ENCODE results near the gene TLCD3A.
"Not testable (repeated sequence)": the region's sequence is repeated elsewhere in the genome, so short reads cannot be mapped to it uniquely, and the experiment has no call there.

TLCD3A gene

GRCh38 chr17:745406-745805 lies 13.0 kb downstream of the TLCD3A start:
- WGBS (ENCODE audit: extremely low coverage, insufficient coverage, low lambda C conversion rate): no CpG with 5 or more reads among the region's 11 CpGs
- Histone ChIP-seq H3K79me1 (ENCODE audit: low read length) (peaks cover 23% of the 10 kb centered on the region), H3K4me3 (ENCODE audit: low read length) (no peak overlapping the region)

GRCh38 chr17:746181-746580 lies 13.8 kb downstream of the TLCD3A start:
- H2BK15ac ChIP-seq (replicated peaks; ENCODE audit: low read depth): no peak overlapping the region
- H2AK5ac ChIP-seq (ENCODE audit: low read length): no peak overlapping the region
- H3K4me2 ChIP-seq (ENCODE audit: low read length): no peak overlapping the region
- no peak overlapping the region for H3K23ac ChIP-seq (ENCODE audit: low read length)
- H3K9ac ChIP-seq (ENCODE audit: low read length): no peak overlapping the region
- no peak overlapping the region for H2BK5ac ChIP-seq (ENCODE audit: low read length)
- H2BK120ac ChIP-seq (ENCODE audit: low read depth, low read length): no peak overlapping the region
- H3K36me3 ChIP-seq (ENCODE audit: control insufficient read depth, insufficient read depth, low read length): peaks cover 20% of the 10 kb centered on the region
- WGBS (ENCODE audit: extremely low coverage, insufficient coverage, low lambda C conversion rate): no CpG with 5 or more reads among the region's 9 CpGs
- H4K5ac ChIP-seq (ENCODE audit: low read length): no peak overlapping the region
- no peak overlapping the region for H3K4me3 ChIP-seq (ENCODE audit: low read length)
- H3K56ac ChIP-seq (ENCODE audit: low read length): no peak overlapping the region
- H3K27ac ChIP-seq (ENCODE audit: low read depth, low read length): no peak overlapping the region
- no peak overlapping the region for H3K4ac ChIP-seq (ENCODE audit: low read depth, low read length)
- peaks cover 24% of the 10 kb centered on the region for H3K79me1 ChIP-seq (ENCODE audit: low read length)
- no peak overlapping the region for H3K18ac ChIP-seq (ENCODE audit: low read length)
- H3K79me2 ChIP-seq (ENCODE audit: control insufficient read depth, insufficient read depth, low read length): peaks cover 25% of the 10 kb centered on the region
- no peaks in the 10 kb centered on the region for H3K4me1 ChIP-seq (ENCODE audit: control insufficient read depth, low read depth, low read length)
- H3K27me3 ChIP-seq (ENCODE audit: insufficient read depth, low read length, poor library complexity): no peaks in the 10 kb centered on the region
- H4K8ac ChIP-seq (ENCODE audit: low read depth, low read length): no peak overlapping the region
- no peak for DNase-seq

More at GRCh38 chr17:745406-745805, 13.0 kb downstream of the TLCD3A start:
- no peak overlapping the region for H3K27ac ChIP-seq (ENCODE audit: low read depth, low read length)
- no peak for DNase-seq
- H3K4ac ChIP-seq (ENCODE audit: low read depth, low read length): no peak overlapping the region
- H4K5ac ChIP-seq (ENCODE audit: low read length): no peak overlapping the region
- no peaks in the 10 kb centered on the region for H3K27me3 ChIP-seq (ENCODE audit: insufficient read depth, low read length, poor library complexity)
- no peak overlapping the region for H2BK15ac ChIP-seq (replicated peaks; ENCODE audit: low read depth)
- no peak overlapping the region for H2AK5ac ChIP-seq (ENCODE audit: low read length)
- no peak overlapping the region for H3K56ac ChIP-seq (ENCODE audit: low read length)
- H3K9ac ChIP-seq (ENCODE audit: low read length): no peak overlapping the region
- H3K23ac ChIP-seq (ENCODE audit: low read length): no peak overlapping the region
- H3K36me3 ChIP-seq (ENCODE audit: control insufficient read depth, insufficient read depth, low read length): peaks cover 22% of the 10 kb centered on the region
- H3K4me1 ChIP-seq (ENCODE audit: control insufficient read depth, low read depth, low read length): no peaks in the 10 kb centered on the region
- no peak overlapping the region for H3K4me2 ChIP-seq (ENCODE audit: low read length)
- no peak overlapping the region for H3K18ac ChIP-seq (ENCODE audit: low read length)
- H3K79me2 ChIP-seq (ENCODE audit: control insufficient read depth, insufficient read depth, low read length): peaks cover 17% of the 10 kb centered on the region
- no peak overlapping the region for H2BK5ac ChIP-seq (ENCODE audit: low read length)
- no peak overlapping the region for H2BK120ac ChIP-seq (ENCODE audit: low read depth, low read length)
- H4K8ac ChIP-seq (ENCODE audit: low read depth, low read length): no peak overlapping the region

GRCh38 chr17:746783-747629 lies 14.6 kb downstream of the TLCD3A start:
- Histone ChIP-seq H2AK5ac (ENCODE audit: low read length) (no peak overlapping the region), H3K36me3 (ENCODE audit: control insufficient read depth, insufficient read depth, low read length) (peaks cover 18% of the 10 kb centered on the region), H3K4me1 (ENCODE audit: control insufficient read depth, low read depth, low read length) (no peaks in the 10 kb centered on the region), H3K23ac (ENCODE audit: low read length) (no peak overlapping the region), H3K18ac (ENCODE audit: low read length) (no peak overlapping the region), H4K8ac (ENCODE audit: low read depth, low read length) (no peak overlapping the region), H3K4me2 (ENCODE audit: low read length) (no peak overlapping the region), H3K4ac (ENCODE audit: low read depth, low read length) (no peak overlapping the region), H3K4me3 (ENCODE audit: low read length) (no peak overlapping the region), H4K5ac (ENCODE audit: low read length) (no peak overlapping the region), H3K9ac (ENCODE audit: low read length) (no peak overlapping the region), H2BK120ac (ENCODE audit: low read depth, low read length) (no peak overlapping the region), H2BK15ac (replicated peaks; ENCODE audit: low read depth) (no peak overlapping the region), H3K79me2 (ENCODE audit: control insufficient read depth, insufficient read depth, low read length) (peaks cover 31% of the 10 kb centered on the region), H2BK5ac (ENCODE audit: low read length) (no peak overlapping the region), H3K27me3 (ENCODE audit: insufficient read depth, low read length, poor library complexity) (no peaks in the 10 kb centered on the region), H3K79me1 (ENCODE audit: low read length) (peaks cover 27% of the 10 kb centered on the region), H3K56ac (ENCODE audit: low read length) (no peak overlapping the region), H3K27ac (ENCODE audit: low read depth, low read length) (no peak overlapping the region)
- no CpG with 5 or more reads among the region's 38 CpGs for WGBS (ENCODE audit: extremely low coverage, insufficient coverage, low lambda C conversion rate)
- DNase-seq: no peak

GRCh38 chr17:748604-749003 lies 16.2 kb downstream of the TLCD3A start:
- WGBS (ENCODE audit: extremely low coverage, insufficient coverage, low lambda C conversion rate): no CpG with 5 or more reads among the region's 4 CpGs
- not testable (repeated sequence) for H3K9ac ChIP-seq (ENCODE audit: low read length); H4K5ac ChIP-seq (ENCODE audit: low read length); H4K8ac ChIP-seq (ENCODE audit: low read depth, low read length); H3K56ac ChIP-seq (ENCODE audit: low read length); H2BK15ac ChIP-seq (replicated peaks; ENCODE audit: low read depth); H3K18ac ChIP-seq (ENCODE audit: low read length); H3K27me3 ChIP-seq (ENCODE audit: insufficient read depth, low read length, poor library complexity); H3K4ac ChIP-seq (ENCODE audit: low read depth, low read length); H3K23ac ChIP-seq (ENCODE audit: low read length); H3K4me1 ChIP-seq (ENCODE audit: control insufficient read depth, low read depth, low read length); H2BK120ac ChIP-seq (ENCODE audit: low read depth, low read length); H3K4me2 ChIP-seq (ENCODE audit: low read length); H2BK5ac ChIP-seq (ENCODE audit: low read length); DNase-seq; H3K27ac ChIP-seq (ENCODE audit: low read depth, low read length); H2AK5ac ChIP-seq (ENCODE audit: low read length); H3K4me3 ChIP-seq (ENCODE audit: low read length)
- Histone ChIP-seq H3K79me1 (ENCODE audit: low read length) (peaks cover 23% of the 10 kb centered on the region), H3K36me3 (ENCODE audit: control insufficient read depth, insufficient read depth, low read length) (peaks cover 17% of the 10 kb centered on the region), H3K79me2 (ENCODE audit: control insufficient read depth, insufficient read depth, low read length) (peaks cover 31% of the 10 kb centered on the region)

- H3K27ac ChIP-seq (ENCODE audit: low read depth, low read length); H3K18ac ChIP-seq (ENCODE audit: low read length); H3K4me2 ChIP-seq (ENCODE audit: low read length); H2BK5ac ChIP-seq (ENCODE audit: low read length); H3K9ac ChIP-seq (ENCODE audit: low read length); H2BK15ac ChIP-seq (replicated peaks; ENCODE audit: low read depth); H2BK120ac ChIP-seq (ENCODE audit: low read depth, low read length); H3K27me3 ChIP-seq (ENCODE audit: insufficient read depth, low read length, poor library complexity); DNase-seq; H3K4me1 ChIP-seq (ENCODE audit: control insufficient read depth, low read depth, low read length); H4K8ac ChIP-seq (ENCODE audit: low read depth, low read length); H3K4me3 ChIP-seq (ENCODE audit: low read length); H3K56ac ChIP-seq (ENCODE audit: low read length); H3K4ac ChIP-seq (ENCODE audit: low read depth, low read length); H2AK5ac ChIP-seq (ENCODE audit: low read length); H3K23ac ChIP-seq (ENCODE audit: low read length); H4K5ac ChIP-seq (ENCODE audit: low read length): not testable (repeated sequence)
- Histone ChIP-seq H3K79me2 (ENCODE audit: control insufficient read depth, insufficient read depth, low read length) (peaks cover 31% of the 10 kb centered on the region), H3K79me1 (ENCODE audit: low read length) (peaks cover 23% of the 10 kb centered on the region), H3K36me3 (ENCODE audit: control insufficient read depth, insufficient read depth, low read length) (peaks cover 17% of the 10 kb centered on the region)
- WGBS (ENCODE audit: extremely low coverage, insufficient coverage, low lambda C conversion rate): no CpG with 5 or more reads among the region's 7 CpGs
These were observed 17.0 kb downstream of the TLCD3A start for GRCh38 chr17:749359-749758.

Data from mesendoderm (in vitro differentiated cells).